ENCODE data around the gene STAT6. TPM values are rescaled to one million over a fixed set of nuclear protein-coding genes. Genes with fewer than 3 reads are reported as not detected.

Gene STAT6
- total and polyA plus RNA-seq, 2 donors (not counting 1 experiment from before 2014, with no cell fraction given) = 103 to 123 TPM

DNA sequence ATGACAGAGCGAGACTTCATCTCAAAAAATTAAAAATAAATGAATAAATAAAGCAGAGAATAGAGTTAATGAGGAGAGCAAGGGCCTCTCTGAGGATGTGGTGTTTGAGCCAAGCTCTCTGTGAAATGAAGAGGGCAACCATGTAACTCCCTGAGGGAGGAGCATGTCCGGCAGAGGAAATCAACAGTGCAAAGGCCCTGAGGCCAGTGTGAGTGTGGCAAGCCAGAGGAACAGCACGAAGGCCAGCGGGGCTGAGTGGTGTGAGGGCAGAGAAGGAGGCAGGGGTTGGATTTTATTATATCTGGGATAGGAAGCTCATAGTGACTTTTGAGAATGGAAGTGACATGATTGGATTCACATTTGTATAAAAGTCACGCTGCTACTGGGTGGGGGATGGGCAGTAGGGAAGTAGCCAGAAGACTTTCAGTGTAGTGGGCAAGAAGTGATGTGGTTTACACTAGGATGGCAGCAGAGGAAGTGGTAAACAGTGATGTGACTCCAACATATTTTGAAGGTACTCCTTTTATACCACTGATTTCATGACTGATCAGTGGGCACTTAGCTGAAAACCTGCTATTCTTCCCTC, 46.5 kb upstream of the STAT6 start:
- Histone ChIP-seq H4K20me1 (ENCODE audit: control insufficient read depth, extremely low read depth, insufficient read depth, low read length) (no peaks in the 10 kb centered on the region), H3K27me3 (ENCODE audit: control insufficient read depth, insufficient read depth, low read length) (no peaks in the 10 kb centered on the region), H2AFZ (ENCODE audit: low read length) (no peak overlapping the region), H3K27ac (ENCODE audit: insufficient read depth, low read length) (no peak overlapping the region), H3K9me3 (ENCODE audit: control insufficient read depth, insufficient read depth, low read depth, low read length) (no peaks in the 10 kb centered on the region), H3K36me3 (ENCODE audit: control insufficient read depth, insufficient read depth, low read length) (peaks cover 70% of the 10 kb centered on the region), H3K9ac (ENCODE audit: insufficient read depth, low read length) (no peak overlapping the region), H3K4me1 (ENCODE audit: control insufficient read depth, extremely low read depth, insufficient read depth, low read length) (peaks cover 7% of the 10 kb centered on the region), H3K4me3 (replicated peaks in 1 of 4; ENCODE audit: control extremely low read depth in 1 of 4, insufficient read depth in 1 of 4, low read depth in 3 of 4, low read length in 4 of 4) (no peak overlapping the region), H3K79me2 (ENCODE audit: control insufficient read depth, insufficient read depth, low read length) (peaks cover 20% of the 10 kb centered on the region), H3K4me2 (ENCODE audit: extremely low read depth, insufficient read depth, low read length) (no peak overlapping the region)
- TF ChIP-seq, protein P1, sequence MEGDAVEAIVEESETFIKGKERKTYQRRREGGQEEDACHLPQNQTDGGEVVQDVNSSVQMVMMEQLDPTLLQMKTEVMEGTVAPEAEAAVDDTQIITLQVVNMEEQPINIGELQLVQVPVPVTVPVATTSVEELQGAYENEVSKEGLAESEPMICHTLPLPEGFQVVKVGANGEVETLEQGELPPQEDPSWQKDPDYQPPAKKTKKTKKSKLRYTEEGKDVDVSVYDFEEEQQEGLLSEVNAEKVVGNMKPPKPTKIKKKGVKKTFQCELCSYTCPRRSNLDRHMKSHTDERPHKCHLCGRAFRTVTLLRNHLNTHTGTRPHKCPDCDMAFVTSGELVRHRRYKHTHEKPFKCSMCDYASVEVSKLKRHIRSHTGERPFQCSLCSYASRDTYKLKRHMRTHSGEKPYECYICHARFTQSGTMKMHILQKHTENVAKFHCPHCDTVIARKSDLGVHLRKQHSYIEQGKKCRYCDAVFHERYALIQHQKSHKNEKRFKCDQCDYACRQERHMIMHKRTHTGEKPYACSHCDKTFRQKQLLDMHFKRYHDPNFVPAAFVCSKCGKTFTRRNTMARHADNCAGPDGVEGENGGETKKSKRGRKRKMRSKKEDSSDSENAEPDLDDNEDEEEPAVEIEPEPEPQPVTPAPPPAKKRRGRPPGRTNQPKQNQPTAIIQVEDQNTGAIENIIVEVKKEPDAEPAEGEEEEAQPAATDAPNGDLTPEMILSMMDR (conservative IDR thresholded peaks at IDR 0.05 in 1 of 2, IDR thresholded peaks at IDR 0.05 in 1 of 2; ENCODE audit: low read depth in 1 of 2, low read length in 2 of 2) = no peak
- no peak for TF ChIP-seq EZH2 (IDR thresholded peaks at IDR 0.05; ENCODE audit: low read length, missing control alignments)
- no peak for DNase-seq (ENCODE audit: low read depth in 2 of 2)

DNA sequence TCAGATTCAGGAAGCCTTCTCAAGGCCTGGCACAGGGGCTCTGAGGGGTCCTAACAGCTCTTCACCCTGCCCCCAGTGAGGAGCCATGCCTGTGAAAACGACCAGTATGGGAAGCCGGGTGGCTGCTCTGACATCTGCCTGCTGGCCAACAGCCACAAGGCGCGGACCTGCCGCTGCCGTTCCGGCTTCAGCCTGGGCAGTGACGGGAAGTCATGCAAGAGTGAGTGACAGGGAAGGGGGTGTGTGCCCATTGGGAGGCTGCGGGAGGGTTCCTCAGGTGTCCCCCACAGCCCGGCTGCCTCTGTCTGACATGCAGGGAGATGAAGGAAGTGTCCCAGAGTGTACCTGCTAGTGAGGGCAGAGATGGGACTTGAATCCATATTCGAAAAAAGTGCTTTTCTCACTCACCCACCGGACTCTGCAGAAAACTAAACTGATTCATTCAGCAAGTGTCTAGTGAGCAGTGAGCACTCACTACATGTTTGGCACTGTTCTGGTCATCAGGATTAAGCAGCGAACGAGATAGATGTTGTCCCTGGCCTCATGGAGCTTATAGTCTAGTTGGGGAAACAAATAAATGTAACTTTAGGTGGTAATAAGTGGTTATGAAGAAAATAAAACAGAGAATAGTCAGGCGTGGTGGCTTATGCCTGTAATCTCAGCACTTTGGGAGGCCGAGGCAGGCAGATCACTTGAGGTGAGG, 45.7 kb upstream of the STAT6 start:
- Histone ChIP-seq H3K9ac (ENCODE audit: insufficient read depth, low read length) (no peak overlapping the region), H4K20me1 (ENCODE audit: control insufficient read depth, extremely low read depth, insufficient read depth, low read length) (no peaks in the 10 kb centered on the region), H3K36me3 (ENCODE audit: control insufficient read depth, insufficient read depth, low read length) (peaks cover 64% of the 10 kb centered on the region), H3K79me2 (ENCODE audit: control insufficient read depth, insufficient read depth, low read length) (peaks cover 22% of the 10 kb centered on the region), H3K4me2 (ENCODE audit: extremely low read depth, insufficient read depth, low read length) (no peak overlapping the region), H3K9me3 (ENCODE audit: control insufficient read depth, insufficient read depth, low read depth, low read length) (no peaks in the 10 kb centered on the region), H3K27ac (ENCODE audit: insufficient read depth, low read length) (no peak overlapping the region), H2AFZ (ENCODE audit: low read length) (no peak overlapping the region), H3K4me1 (ENCODE audit: control insufficient read depth, extremely low read depth, insufficient read depth, low read length) (peaks cover 16% of the 10 kb centered on the region), H3K4me3 (replicated peaks in 1 of 4; ENCODE audit: control extremely low read depth in 1 of 4, insufficient read depth in 1 of 4, low read depth in 3 of 4, low read length in 4 of 4) (no peak overlapping the region), H3K27me3 (ENCODE audit: control insufficient read depth, insufficient read depth, low read length) (no peaks in the 10 kb centered on the region)
- no peak for TF ChIP-seq EZH2 (IDR thresholded peaks at IDR 0.05; ENCODE audit: low read length, missing control alignments)
- TF ChIP-seq, protein P1 (conservative IDR thresholded peaks at IDR 0.05 in 1 of 2, IDR thresholded peaks at IDR 0.05 in 1 of 2; ENCODE audit: low read depth in 1 of 2, low read length in 2 of 2) = no peak
- DNase-seq (ENCODE audit: low read depth in 2 of 2) = no peak

DNA sequence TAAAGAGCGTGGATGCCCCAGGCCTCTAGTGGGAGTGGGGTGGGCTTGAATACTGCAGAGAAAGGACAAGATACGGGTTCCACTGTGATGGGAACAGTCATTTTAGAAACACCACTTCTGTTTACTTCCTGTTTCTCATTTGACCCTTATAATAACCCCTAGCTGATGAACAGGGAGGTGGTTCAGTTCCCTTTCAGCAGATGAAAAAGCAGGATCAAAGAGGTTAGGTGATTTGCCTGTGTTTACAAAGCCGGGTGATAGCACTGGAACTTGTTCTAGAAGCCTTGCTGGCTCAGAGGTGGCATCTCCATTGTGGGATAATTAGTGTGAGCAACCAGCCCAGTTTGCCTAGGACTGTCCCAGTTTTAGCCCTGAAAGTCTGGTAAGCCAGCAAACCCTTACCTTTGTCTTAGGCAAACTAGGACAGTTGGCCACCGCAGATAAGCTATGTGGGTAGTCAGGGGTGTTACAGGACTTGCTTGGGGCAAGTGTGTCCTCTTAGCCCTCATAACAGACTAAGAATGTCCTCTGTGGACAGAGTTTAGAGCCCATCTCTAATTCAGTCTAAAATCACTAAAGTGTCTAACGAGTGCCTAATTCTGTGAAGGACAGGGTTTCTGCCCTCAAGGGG, 43.8 kb upstream of the STAT6 start:
- Histone ChIP-seq H3K9ac (ENCODE audit: insufficient read depth, low read length) (no peak overlapping the region), H3K27ac (ENCODE audit: insufficient read depth, low read length) (no peak overlapping the region), H3K36me3 (ENCODE audit: control insufficient read depth, insufficient read depth, low read length) (peaks cover 57% of the 10 kb centered on the region), H3K4me3 (replicated peaks in 1 of 4; ENCODE audit: control extremely low read depth in 1 of 4, insufficient read depth in 1 of 4, low read depth in 3 of 4, low read length in 4 of 4) (no peak overlapping the region), H3K4me1 (ENCODE audit: control insufficient read depth, extremely low read depth, insufficient read depth, low read length) (peaks cover 30% of the 10 kb centered on the region), H3K27me3 (ENCODE audit: control insufficient read depth, insufficient read depth, low read length) (no peaks in the 10 kb centered on the region), H3K9me3 (ENCODE audit: control insufficient read depth, insufficient read depth, low read depth, low read length) (no peaks in the 10 kb centered on the region), H2AFZ (ENCODE audit: low read length) (no peak overlapping the region), H3K79me2 (ENCODE audit: control insufficient read depth, insufficient read depth, low read length) (peaks cover 31% of the 10 kb centered on the region), H4K20me1 (ENCODE audit: control insufficient read depth, extremely low read depth, insufficient read depth, low read length) (no peaks in the 10 kb centered on the region), H3K4me2 (ENCODE audit: extremely low read depth, insufficient read depth, low read length) (no peak overlapping the region)
- DNase-seq (ENCODE audit: low read depth in 2 of 2) = no peak
- TF ChIP-seq, protein P1 (conservative IDR thresholded peaks at IDR 0.05 in 1 of 2, IDR thresholded peaks at IDR 0.05 in 1 of 2; ENCODE audit: low read depth in 1 of 2, low read length in 2 of 2) = no peak
- TF ChIP-seq EZH2 (IDR thresholded peaks at IDR 0.05; ENCODE audit: low read length, missing control alignments) = no peak
